IPS-20b (cell line): ENCODE results near the gene GUCD1.

ENCODE experiments used
- H3K27ac ChIP-seq: one replicate; pipeline ENCODE4 v1.5.1; 2013; ENCODE audit warnings: low read length
- H3K27me3 ChIP-seq: 2 replicates; pipeline ENCODE4 v1.6.1; 2013; ENCODE audit warnings: mild to moderate bottlenecking, low read length, inconsistent platforms; ENCODE audit not compliant: insufficient read depth
- H3K36me3 ChIP-seq: 2 replicates; pipeline ENCODE4 v1.6.1; 2013; ENCODE audit warnings: low read depth, mild to moderate bottlenecking, inconsistent platforms, low read length, moderate library complexity; ENCODE audit not compliant: insufficient read depth
- H3K4me1 ChIP-seq: 2 replicates; pipeline ENCODE4 v1.6.1; 2013; ENCODE audit warnings: mild to moderate bottlenecking, control low read depth, inconsistent platforms, low read length, moderate library complexity; ENCODE audit not compliant: insufficient read depth
- H3K4me3 ChIP-seq: 2 replicates; pipeline ENCODE4 v1.5.1; 2013; ENCODE audit warnings: mild to moderate bottlenecking, low read length, inconsistent platforms
- H3K9ac ChIP-seq: 2 replicates; pipeline ENCODE4 v1.6.1; 2013; ENCODE audit warnings: low read depth, mild to moderate bottlenecking, inconsistent platforms, low read length, moderate library complexity
- H3K9me3 ChIP-seq: 2 replicates; pipeline ENCODE4 v1.6.1; 2013; ENCODE audit warnings: mild to moderate bottlenecking, low read depth, low read length, inconsistent platforms; ENCODE audit not compliant: insufficient read depth

Gene GUCD1

GRCh38 chr22:24496234-24496633 lies 58.7 kb downstream of the GUCD1 start:
- no peak overlapping the region for H3K9ac ChIP-seq
- H3K36me3 ChIP-seq: no peaks in the 10 kb centered on the region
- H3K9me3 ChIP-seq: peaks cover 6% of the 10 kb centered on the region
- no peak overlapping the region for H3K27ac ChIP-seq
- no peak overlapping the region for H3K4me3 ChIP-seq
- H3K27me3 ChIP-seq: peaks cover 73% of the 10 kb centered on the region
- no peaks in the 10 kb centered on the region for H3K4me1 ChIP-seq

- Histone ChIP-seq H3K36me3 (no peaks in the 10 kb centered on the region), H3K4me3 (no peak overlapping the region), H3K9me3 (peaks cover 6% of the 10 kb centered on the region), H3K9ac (no peak overlapping the region), H3K4me1 (no peaks in the 10 kb centered on the region), H3K27me3 (peaks cover 74% of the 10 kb centered on the region), H3K27ac (no peak overlapping the region)
These were observed 59.6 kb downstream of the GUCD1 start for GRCh38 chr22:24495365-24495675.

GRCh38 chr22:24494528-24495364 lies 60.2 kb downstream of the GUCD1 start, which contains the start of gene UPB1:
Gene UPB1, plus strand, starts transcription at chr22:24495332. Its CDS starts 72 bp downstream, at chr22:24495404.
- Histone ChIP-seq H3K27ac (no peak within 1 kb of the TSS), H3K27me3 (peaks cover 74% of the 10 kb centered on the region)

GRCh38 chr22:24494167-24494527 lies 60.8 kb downstream of the GUCD1 start:
- Histone ChIP-seq H3K27me3 (peaks cover 74% of the 10 kb centered on the region), H3K4me3 (peak overlapping the region; percentile 61; the same call in 1 of the 2 replicates), H3K27ac (no peak overlapping the region), H3K9me3 (peaks cover 6% of the 10 kb centered on the region), H3K4me1 (no peaks in the 10 kb centered on the region), H3K36me3 (no peaks in the 10 kb centered on the region), H3K9ac (no peak overlapping the region)

More at GRCh38 chr22:24494528-24495364, 60.2 kb downstream of the GUCD1 start, which contains the start of gene UPB1:
- Histone ChIP-seq H3K36me3 (no peaks in the 10 kb centered on the region), H3K9ac (no peak within 1 kb of the TSS), H3K9me3 (peaks cover 6% of the 10 kb centered on the region), H3K4me1 (no peaks in the 10 kb centered on the region), H3K4me3 (peak within 1 kb of the TSS; percentile 61; the same call in 1 of the 2 replicates)

- Histone ChIP-seq H3K27ac (no peak overlapping the region), H3K36me3 (no peaks in the 10 kb centered on the region), H3K27me3 (peaks cover 62% of the 10 kb centered on the region), H3K4me1 (no peaks in the 10 kb centered on the region), H3K9ac (no peak overlapping the region), H3K4me3 (no peak overlapping the region), H3K9me3 (peaks cover 6% of the 10 kb centered on the region)
These were observed 62.5 kb downstream of the GUCD1 start for GRCh38 chr22:24492391-24492790.
